Peyer's patch (tissue), 4 donors: ENCODE measurements around the gene RGN.
A peak's percentile ranks its signal among the peaks of the same experiment; 100 is the strongest.

Experiments
- POLR2A ChIP-seq, 2 donors: fragments of 450-650 bp; IDR thresholded peaks; one replicate each; pipeline ENCODE4 v1.5.1; 2017; ENCODE audit warnings: antibody characterized with exemption in 2 of 2, mild to moderate bottlenecking in 2 of 2, moderate library complexity in 2 of 2
- TF ChIP-seq, protein P1 (sequence below), 6 experiments: fragments of 450-650 bp in 4 of 6; fragments of 200-600 bp in 2 of 6; sonication (generic) in 1 of 6; IDR thresholded peaks; one replicate each; pipeline ENCODE4 v1.5.1; 2017 to 2019; ENCODE audit warnings: antibody characterized with exemption in 6 of 6, mild to moderate bottlenecking in 3 of 6, moderate library complexity in 1 of 6

GRCh38 chrX:47093248-47093647 lies 15.0 kb downstream of the RGN start:
- TF ChIP-seq, protein P1, sequence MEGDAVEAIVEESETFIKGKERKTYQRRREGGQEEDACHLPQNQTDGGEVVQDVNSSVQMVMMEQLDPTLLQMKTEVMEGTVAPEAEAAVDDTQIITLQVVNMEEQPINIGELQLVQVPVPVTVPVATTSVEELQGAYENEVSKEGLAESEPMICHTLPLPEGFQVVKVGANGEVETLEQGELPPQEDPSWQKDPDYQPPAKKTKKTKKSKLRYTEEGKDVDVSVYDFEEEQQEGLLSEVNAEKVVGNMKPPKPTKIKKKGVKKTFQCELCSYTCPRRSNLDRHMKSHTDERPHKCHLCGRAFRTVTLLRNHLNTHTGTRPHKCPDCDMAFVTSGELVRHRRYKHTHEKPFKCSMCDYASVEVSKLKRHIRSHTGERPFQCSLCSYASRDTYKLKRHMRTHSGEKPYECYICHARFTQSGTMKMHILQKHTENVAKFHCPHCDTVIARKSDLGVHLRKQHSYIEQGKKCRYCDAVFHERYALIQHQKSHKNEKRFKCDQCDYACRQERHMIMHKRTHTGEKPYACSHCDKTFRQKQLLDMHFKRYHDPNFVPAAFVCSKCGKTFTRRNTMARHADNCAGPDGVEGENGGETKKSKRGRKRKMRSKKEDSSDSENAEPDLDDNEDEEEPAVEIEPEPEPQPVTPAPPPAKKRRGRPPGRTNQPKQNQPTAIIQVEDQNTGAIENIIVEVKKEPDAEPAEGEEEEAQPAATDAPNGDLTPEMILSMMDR (IDR thresholded peaks at IDR 0.05): peak in 4 of 6 experiments; percentile 28 to 56 (median 54)
- TF ChIP-seq POLR2A (IDR thresholded peaks at IDR 0.05): no peak
